Uterus (tissue), 2 donors: Measurements from ENCODE around the gene CFAP61.

Source experiments
- POLR2A ChIP-seq, 2 donors: fragments of 450-650 bp; IDR thresholded peaks; one replicate each; pipeline ENCODE4 v1.6.1; 2016; ENCODE audit warnings: antibody characterized with exemption in 2 of 2, mild to moderate bottlenecking in 1 of 2, moderate library complexity in 1 of 2
- TF ChIP-seq, protein P1 (sequence below), 4 experiments: fragments of 200-600 bp in 2 of 4; fragments of 450-650 bp in 2 of 4; sonication (generic) in 2 of 4; IDR thresholded peaks; one replicate each; pipeline ENCODE4 v1.5.1; 2016 to 2019; ENCODE audit warnings: antibody characterized with exemption in 4 of 4, mild to moderate bottlenecking in 2 of 4, moderate library complexity in 1 of 4

DNA sequence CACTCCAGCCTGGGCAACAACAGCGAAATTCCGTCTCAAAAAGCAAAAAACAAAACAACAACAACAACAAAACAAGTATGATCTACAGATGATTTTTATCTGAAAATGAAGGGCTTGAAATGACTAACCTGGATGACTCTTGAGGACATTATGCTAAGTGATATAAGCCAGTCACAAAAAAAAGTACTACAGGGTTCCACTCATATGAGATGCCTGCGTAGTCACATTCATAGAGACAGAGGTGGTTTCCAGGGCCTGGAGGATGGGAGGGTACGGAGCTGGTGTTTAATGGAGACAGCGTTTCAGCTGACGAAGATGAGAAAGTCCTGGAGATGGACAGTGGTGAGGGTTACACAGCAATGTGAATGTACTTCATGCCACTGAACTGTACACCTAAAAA, 307.3 kb downstream of the CFAP61 start:
- TF ChIP-seq, protein P1, sequence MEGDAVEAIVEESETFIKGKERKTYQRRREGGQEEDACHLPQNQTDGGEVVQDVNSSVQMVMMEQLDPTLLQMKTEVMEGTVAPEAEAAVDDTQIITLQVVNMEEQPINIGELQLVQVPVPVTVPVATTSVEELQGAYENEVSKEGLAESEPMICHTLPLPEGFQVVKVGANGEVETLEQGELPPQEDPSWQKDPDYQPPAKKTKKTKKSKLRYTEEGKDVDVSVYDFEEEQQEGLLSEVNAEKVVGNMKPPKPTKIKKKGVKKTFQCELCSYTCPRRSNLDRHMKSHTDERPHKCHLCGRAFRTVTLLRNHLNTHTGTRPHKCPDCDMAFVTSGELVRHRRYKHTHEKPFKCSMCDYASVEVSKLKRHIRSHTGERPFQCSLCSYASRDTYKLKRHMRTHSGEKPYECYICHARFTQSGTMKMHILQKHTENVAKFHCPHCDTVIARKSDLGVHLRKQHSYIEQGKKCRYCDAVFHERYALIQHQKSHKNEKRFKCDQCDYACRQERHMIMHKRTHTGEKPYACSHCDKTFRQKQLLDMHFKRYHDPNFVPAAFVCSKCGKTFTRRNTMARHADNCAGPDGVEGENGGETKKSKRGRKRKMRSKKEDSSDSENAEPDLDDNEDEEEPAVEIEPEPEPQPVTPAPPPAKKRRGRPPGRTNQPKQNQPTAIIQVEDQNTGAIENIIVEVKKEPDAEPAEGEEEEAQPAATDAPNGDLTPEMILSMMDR (IDR thresholded peaks at IDR 0.05): no peak
- no peak for TF ChIP-seq POLR2A (IDR thresholded peaks at IDR 0.05)
